Medulla oblongata (tissue), 1 donor: Measurements from ENCODE around the gene KRT78.

ENCODE experiments used
- DNase-seq: peaks from one replicate; pipeline ENCODE4 v3.0.0-alpha.2; 2015; ENCODE audit errors: extremely low spot score

KRT78 gene

DNA sequence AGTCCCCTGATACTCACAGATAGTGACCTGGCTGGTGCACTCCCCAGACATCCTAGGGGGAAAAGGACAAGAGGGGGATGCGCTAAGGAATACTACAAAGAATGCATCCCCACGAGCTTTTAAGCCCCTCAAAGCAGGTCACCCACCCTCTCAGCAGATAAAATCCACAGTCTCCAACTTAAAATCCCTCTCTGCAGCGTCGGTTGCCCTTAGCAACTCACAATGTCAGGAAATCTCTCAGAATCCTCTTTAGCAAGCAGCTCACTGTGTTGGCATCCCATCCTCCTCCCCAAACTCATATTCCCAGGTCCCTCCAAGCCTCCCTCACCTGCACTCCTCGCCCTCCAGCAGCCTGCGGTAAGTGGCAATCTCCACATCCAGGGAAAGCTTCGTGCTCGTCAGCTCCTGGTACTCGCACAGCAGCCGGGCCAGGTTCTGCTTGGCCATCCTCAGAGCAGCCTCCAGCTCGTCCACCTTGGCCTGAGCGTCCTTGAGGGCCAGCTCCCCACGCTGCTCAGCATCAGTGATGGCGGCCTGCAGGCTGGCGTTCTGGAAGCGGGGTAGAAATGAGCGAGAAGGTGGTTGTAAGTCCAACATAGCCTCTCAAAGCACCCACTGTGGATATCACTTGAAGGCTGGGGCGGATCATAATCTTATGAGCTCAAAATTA, 9.2 kb downstream of the KRT78 start:
- no peak for DNase-seq

DNA sequence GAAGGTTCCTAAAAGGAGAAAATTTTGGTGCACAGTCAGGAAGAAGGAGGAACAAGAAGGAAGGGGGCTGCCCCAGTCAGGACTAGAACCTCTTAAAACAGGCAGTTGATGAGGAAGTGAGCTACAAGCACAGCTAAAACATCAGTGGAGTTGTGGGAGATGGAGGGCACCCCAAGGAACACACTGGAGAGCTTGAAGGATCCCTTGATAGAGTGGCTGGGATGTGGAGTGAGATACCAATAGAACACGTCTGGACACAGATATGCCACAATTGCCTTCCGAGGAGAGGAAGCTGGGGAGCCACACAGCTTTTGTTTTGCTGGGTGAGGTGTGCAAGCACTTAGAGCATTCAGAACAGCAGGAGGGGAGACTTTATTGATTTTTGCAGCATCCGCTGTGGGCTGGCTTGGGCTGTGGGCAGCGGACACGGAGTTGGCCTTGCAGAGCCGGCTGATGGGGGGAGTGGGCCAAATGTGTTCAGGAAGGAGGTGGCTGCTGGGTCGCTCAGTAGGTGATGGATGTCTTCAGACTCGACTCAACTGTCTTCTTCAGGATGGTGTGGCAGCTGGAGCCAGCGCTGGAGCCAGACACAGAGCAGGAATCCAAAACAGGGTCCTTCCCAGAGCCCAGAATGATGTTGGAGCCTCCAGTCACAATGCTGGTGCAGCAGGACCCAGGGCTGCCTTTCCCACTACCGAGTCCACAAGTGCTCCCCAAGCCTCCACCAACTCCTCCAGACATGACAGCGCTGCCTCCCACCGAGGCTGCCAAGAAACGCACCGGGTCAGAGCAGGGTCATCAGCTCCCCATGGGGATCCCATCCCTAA, 10.0 kb downstream of the KRT78 start:
- no peak for DNase-seq

DNA sequence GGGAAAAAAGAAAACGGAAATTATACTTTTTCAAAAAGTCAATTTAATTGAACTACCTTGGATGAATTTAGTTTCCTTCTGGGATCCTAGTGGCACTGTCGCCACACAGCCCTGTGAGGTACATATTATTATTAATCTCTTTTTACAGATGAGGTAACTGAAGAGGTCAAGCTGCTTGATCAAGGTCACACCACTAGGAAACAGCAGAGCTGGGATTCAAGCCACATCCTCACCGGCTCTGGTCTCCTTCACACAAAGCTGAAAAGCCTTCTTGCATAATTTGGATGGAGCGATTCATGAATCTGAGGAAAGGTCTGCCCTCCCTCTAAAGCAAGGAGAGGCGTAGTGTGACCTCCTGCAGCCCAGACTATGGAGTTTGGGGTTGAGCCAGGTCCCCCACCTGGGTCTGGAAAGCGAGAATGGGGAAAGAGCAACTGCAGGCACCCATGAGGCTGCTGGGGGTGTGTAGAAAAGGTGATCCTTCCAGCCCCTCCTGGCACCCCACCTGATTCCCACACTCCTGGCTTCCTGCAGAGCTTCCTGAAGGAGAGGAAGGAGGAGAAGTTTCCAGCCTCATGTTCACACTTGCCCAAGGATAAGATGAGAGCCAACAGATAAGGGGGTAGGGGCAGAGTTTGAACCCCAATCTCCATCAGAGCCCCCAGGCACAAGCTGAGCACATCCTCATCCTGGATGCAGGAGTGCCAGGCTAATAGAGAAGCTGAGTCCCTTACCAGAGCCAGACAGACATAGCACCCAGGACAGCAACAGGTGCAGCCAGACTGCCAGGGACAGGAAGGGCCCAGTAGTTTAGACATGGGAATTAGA, 10.8 kb downstream of the KRT78 start:
- DNase-seq: no peak

DNA sequence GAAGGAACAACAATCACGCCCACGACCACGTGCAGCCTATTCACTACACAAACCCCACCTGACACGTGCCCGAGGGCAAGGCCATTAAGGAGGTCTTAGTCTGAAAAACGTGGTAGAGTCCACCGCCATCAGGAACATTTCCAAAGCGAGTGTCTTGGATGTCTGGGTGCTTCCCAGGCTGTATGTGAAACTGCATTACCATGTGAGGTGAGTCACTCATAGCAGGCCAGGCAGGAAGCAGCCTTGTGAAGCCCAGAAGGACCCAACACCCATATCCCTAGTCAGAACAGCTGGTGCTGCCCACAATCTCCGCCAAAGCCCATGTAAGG, 11.4 kb downstream of the KRT78 start:
- no peak for DNase-seq

DNA sequence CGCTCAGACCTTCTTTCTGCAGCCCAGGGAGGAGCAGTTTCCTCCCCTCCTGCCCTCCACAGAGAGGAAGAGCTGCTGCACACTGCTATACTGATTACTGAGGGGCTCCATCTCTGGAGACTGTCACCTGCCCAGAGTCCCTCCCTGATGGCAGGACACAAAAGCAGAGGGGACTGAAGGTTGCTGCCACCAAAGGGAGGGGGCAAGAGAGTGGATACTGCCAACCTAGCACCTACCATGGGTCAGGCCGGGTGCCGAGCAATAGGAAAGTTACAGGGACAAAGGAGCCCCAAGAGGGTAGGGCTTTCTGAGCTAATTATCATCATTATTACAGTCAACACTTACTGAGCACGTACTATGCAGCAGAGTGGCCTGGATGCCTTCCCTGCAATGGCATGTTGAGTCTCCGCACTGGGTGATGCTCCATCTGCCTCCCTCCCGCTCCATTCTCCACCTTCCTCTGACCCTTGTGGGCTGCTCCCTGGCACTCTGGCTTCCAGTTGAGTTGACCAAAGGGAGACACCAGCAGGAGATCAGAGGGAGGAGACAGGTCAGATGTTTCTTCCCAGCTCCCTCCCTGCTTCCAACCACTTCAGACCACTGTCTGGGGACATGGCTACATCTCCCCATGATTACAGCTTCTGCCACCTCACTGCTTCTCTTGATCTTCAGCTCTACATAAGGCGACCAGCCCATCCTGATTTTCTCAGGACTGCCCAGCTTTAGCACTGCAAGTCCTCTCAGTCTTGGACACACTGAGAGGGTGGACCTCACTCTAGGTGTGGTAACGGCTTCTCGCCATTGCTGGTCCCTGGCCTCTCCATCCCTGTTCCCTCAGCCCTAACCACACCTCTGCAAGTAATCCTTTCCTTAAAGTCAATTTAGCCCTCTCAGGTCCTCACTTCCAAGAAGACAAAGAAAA, 12.0 kb downstream of the KRT78 start:
- no peak for DNase-seq

DNA sequence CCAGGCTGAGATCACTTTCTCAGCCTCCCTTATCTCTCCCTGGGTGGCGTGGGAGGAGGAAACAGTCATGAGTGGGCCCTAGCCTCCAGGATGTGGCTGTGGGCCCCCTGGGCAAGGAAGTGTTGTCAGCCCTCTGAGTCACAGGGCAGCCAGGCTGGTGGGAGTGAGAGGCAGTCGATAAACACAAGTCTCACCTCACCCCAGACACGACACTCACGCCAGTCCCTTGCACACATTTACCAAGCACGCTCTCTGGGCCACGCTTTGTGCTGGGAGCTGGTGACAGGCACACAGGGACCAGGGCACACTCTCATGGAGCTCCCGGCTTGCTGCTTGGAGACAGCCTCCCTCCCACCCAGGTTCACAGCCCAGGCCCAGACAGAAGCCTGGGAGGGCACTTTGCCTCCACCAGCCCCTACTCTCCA, 12.7 kb downstream of the KRT78 start:
- DNase-seq: no peak

DNA sequence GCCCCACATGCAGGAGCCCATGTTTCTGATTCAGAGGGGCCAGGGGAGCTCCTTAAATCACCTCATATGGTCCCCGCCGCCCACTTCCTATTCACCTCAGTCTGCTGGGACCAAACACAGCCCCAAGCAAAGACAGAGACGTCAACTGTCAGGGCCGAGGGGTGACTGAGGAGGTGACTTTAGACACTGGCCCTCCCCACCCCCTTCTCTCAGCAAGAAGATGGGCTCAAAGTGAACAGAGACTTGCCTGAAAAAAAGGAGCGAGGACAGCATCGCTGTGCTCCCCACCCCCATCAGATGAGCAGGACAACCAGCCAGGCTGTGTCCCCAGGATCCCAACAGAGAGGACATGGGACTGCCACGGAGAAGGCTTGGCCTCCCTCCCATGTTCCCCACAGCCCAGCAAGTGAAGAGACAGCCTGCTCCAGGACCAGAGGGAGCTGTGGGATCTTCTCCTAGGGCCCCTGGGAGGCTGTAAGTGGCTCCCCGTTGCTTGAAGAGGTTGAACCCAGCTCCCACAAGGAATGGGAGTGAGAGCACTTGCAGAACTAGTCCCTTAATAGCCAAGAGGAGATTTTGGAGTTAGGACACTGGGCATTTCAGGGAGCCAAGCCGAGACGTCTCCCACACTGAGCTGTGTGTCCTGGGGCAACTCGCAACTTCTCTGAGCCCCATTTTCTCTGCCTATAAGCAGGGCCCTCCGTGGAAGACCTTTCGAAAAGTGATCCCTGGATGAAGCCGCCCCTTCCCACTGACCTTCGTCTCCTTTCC, 13.3 kb downstream of the KRT78 start:
- no peak for DNase-seq

DNA sequence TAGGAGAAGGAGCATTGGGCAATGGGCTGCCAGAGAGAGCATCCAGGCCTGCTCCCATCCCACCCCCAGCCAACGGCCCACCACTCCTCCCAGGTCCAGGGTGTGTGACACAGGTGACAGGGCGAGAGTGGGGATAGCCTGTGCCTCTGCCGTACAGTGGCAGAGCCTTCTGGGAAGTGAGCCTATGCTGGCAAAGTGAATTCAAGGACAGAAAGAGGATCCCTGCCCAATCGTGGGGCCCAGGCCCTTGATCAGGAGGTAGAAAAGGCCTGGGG, 14.1 kb downstream of the KRT78 start:
- no peak for DNase-seq

DNA sequence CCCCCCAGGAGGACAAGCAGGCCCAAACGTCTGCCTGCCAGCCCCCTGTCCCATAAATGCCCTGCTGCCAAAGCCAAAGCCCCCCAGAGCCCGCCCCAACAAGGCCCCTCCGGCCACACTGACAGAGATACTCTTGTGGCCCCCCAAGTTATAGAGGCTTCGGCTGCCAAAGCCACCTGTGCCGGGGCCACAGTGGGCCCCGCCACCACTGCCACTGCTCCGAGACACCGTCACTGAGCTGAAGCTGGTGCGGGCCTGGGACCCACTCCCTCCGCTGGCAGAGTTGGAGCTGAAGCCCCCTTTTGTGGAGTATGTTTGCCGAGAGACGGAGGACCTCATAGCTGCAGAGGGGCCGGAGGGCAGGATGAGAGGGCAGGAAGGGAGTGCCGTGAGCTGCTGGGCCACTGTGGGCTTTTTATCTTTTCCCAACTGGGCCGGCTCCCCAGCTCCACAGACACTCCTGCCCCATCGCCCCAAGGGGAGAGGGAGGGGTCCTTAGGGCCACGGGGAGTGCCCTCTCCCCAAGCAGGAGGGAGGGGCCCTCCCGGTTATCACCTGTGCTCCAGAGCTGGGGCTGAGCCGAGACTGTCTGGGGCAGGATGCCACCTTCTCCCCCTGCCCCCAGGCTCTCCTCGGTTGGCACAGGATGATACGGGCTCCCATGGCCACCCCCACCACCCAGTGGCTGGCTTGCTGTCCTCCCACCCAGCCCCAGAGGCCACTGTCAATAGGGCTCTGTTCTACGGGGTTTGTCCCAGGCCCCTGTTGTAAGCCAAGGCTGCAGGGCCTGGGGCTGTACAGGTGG, 14.7 kb downstream of the KRT78 start, which contains the start of gene KRT79:
Gene KRT79, minus strand, starts transcription at position 390 of the 805 bp plus-strand sequence. Its CDS starts 51 bp downstream, at position 339.
- no peak for DNase-seq

DNA sequence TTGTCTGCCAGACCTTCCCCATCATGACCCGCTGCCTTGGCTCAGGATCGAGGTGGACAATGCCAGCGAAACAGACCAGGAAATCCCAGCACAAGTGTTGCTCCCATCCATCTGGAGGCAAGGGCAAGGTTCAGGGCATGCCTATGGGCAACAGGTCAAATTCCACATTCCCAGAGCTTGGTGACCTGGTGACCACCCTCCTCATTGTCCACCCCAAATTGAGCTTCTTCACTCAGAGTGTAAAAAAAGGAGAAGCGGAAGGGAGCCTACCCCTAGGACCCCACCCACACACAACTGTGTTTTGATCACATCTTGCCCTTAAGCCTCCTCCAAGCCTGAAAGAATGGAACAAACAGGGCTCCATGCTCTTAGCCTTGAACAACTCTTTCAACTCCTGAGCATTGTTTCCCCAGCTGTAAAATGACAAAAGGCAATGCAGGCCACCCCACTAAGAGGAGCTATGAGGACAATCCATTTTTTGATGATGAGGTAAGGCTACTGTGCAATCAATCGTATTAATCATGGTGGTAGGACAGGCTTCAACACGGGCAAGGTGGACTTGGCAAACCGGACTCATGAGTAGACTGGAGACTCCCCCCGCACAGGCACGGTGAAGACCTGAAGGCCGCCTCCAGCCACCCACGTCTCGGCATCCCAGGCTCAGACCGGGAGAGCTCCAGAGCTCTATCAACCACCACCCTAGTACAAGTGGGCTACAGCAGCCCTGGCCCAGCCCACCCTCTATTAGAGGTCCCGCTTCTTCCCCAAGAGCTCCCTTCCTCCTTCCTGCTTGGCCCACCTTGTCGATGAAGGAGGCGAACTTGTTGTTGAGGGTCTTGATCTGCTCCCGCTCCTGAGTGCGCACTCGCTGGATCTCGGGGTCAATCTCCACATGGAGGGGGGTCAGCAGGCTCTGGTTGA, 15.5 kb downstream of the KRT78 start:
- no peak for DNase-seq

DNA sequence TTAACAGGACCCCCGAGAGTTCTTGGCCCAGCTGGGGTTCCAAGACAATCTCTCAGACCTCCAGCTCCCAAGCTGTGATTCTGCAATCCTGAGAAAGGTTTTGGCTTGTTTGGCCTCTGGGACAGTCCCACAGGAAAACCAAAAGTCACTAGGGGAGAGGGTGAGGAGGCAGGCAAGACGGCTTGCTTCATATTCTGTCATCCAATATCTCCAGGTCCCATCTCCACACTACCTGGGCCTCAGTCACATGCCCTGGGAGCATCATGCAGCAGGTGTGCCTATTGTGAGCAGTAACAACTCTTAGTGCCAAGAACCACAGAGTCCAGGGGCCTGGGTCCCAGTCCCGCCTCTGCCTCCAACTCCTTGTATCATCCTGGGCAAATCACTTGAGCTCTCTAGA, 16.3 kb downstream of the KRT78 start:
- no peak for DNase-seq

DNA sequence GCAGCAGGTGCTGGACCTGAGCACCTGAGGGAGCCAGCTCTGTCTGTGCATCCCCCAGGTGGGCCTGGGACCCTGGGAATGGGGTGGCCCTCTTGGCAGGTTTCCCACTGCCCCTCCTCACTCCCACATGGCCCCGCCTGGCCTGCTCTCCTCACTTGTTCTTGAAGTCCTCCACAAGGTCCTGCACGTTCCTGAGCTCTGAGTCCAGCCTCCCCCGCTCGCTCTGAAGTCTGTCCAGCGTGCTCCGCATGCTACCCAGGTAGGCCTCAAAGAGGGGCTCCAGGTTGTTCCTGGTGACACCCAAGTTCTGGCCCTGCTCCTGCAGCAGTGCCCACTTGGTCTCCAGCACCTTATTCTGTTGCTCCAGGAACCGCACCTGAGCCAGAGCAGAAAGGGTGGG, 17.5 kb downstream of the KRT78 start:
- no peak for DNase-seq

DNA sequence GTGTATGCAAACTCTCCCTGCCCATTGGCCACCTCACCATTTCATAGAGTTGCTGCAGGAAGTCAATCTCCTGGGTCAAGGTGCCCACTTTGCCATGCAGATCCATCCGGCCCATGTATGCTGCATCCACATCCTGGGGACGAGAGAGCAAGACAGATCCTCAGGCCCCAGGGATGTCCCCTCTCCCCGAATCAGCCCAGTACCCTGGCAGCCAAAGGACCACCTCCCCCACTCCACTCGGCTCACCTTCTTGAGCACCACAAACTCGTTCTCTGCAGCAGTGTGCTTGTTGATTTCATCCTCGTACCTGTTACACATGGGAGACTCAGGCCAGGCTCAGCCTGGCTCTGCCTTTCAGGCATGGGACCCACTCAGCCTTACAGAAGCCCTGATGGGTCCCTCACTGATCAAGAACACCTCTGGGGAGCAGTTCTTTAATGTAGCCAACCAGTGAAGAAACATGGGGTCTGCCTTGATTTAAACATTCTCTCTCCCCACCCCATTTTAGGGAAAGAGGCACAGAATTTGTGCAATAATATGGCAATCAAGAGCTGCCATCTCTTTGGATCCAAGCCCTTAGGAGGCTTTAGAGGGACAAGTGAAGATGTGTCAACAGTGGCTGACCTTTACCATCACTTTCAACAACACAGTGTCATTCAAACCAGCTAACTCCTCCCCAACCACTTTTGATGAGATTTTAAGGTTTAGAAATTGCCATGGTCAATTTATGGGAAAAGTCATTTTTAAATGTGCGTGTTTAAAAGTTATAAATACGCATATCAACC, 18.6 kb downstream of the KRT78 start:
- DNase-seq: no peak

DNA sequence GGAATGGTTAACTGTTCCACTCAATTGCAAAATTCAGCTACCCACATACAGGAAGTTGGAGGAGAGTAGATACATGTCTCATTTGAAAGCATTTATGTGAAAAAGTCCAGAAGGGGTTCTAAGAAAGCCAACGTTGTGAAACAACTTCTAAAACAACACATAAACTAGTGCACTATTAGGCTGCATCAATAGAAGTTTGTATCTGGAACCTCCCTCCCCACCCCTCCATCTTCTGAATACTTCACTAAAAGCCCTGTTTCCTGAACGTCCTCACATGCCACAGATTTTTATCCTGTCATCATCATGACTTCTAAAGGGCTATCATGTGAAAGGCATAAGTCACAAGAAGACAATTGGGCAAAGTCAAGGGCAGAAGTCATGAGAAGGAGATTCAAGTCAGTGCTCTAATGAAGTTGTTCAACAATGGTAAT, 20.2 kb downstream of the KRT78 start:
- DNase-seq: no peak

DNA sequence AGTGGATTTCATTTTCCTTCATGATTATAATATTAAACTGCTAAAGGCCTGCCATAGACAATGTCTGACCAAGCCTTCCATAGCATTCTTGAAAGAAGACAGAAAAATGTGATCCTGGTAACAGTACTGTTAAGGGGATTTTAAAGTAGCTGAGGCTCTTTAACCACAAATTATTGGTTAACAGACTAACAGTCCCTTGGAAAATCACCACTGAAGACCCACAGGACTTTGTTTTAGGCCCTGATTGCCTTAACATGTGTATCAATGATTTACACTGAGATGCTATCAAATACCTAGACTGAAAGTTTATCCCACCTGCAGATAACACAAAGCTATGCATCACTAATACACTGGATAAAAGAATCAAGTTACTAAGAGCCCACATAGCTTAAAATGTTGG, 20.6 kb downstream of the KRT78 start:
- DNase-seq: no peak

DNA sequence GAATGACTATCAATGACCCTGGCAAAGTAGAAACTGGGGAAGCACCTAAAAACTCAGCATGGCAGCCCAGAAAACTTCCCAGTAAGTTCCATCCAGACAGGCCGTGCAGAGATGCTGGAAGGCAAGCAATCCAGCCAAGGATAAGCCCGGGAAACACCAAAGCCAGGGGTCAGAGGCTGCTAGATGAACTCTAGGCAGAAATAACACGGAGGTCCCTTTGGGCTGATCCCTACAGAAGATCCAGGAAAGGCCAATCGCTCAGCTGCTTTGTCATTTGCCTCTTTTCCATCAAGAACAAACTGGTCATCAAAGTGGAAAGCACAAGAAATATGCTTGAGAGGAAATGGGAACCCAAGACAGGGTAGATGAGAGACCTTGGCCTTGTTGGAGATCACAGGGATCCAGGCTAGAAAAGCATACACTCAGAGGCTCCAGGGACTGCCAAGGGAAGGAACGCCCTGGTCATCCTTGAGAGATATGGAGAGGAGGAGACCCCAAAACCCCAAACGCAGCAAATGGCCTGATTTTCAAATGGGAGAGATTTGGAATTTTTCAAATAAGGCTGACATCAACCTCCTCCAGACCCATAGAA, 21.2 kb downstream of the KRT78 start:
- no peak for DNase-seq

DNA sequence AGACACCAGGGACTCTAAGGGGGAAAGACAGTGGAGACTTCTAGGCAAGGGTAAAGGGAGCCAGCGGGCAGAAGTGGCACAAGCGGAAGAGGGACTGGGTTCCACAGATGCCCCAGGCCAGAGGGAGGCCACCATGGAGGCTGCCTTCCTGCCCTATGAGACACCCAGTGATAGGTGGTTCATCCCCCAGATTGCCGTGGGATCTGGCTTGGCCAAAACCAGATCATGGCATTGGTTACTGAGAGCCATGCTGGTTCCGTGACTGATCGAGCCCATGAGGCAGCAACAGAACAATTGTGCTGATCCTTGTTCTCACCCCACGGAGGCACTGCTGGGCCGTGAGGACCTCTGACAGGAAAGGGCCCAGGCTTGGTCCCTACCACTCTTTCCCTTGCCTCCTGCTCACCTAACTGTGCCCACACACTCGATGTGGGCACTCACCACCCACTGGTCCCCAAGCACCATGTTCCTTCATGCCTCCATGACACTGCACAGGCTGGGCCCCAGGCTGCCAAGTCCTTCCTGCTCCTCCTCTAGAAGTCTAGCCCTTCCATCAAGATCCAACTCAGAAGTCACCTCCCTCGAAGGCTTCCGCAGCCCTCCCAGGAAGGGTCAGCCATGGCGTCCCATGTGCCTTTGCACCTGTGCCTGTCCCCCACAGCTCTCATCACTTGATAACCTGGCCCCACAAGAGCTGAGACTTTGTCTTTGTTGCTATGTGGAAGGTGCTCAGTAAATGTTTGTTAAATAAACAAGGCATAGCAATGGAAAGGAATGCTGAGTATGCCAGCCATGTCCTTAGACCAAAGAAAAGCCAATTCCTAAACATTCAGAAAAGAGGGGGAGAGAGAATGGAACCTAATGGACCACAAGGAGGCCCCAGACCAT, 21.9 kb downstream of the KRT78 start:
- no peak for DNase-seq
